Upper lobe of left lung (tissue), 6 donors: ENCODE measurements around the gene HMX1. TPM values are rescaled to one million over a fixed set of nuclear protein-coding genes. Genes with fewer than 3 reads are reported as not detected.

Source experiments
- ATAC-seq, 2 donors: fragments of 200-7000 bp; cut with Tn5 transposase; one replicate each; pipeline ENCODE4 v1.9.1; 2022; ENCODE audit warnings: mild to moderate bottlenecking in 2 of 2, moderate library complexity in 2 of 2; ENCODE audit not compliant: low FRiP score in 2 of 2
- DNase-seq, 2 donors: peaks; one replicate each; pipeline ENCODE4 v3.0.0-alpha.2; 2019 to 2020
- H3K27ac ChIP-seq, 4 donors: fragments of 200-600 bp; sonication (generic); one replicate each; pipeline ENCODE4 v1.5.1; 2016 to 2019
- H3K27me3 ChIP-seq, 4 donors: fragments of 200-600 bp; sonication (generic); one replicate each; pipeline ENCODE4 v1.5.1; 2017 to 2019
- H3K36me3 ChIP-seq, 4 donors: fragments of 200-600 bp; sonication (generic); one replicate each; pipeline ENCODE4 v1.5.1; 2016 to 2019
- H3K4me1 ChIP-seq, 4 donors: fragments of 200-600 bp; sonication (generic); one replicate each; pipeline ENCODE4 v1.5.1; 2018 to 2019
- H3K4me3 ChIP-seq, 4 donors: fragments of 200-600 bp; sonication (generic); one replicate each; pipeline ENCODE4 v1.5.1; 2017 to 2019; ENCODE audit warnings: mild to moderate bottlenecking in 2 of 4, moderate library complexity in 1 of 4
- H3K9me3 ChIP-seq, 4 donors: fragments of 200-600 bp; sonication (generic); one replicate each; pipeline ENCODE4 v1.5.1; 2018 to 2019
- CTCF ChIP-seq, 6 experiments: fragments of 450-650 bp in 4 of 6; fragments of 200-600 bp in 2 of 6; sonication (generic) in 2 of 6; IDR thresholded peaks; one replicate each; pipeline ENCODE4 v1.5.1; 2016 to 2019; ENCODE audit warnings: antibody characterized with exemption in 6 of 6
- EP300 ChIP-seq, 4 donors: sonication (generic); formaldehyde crosslinking; IDR thresholded peaks; one replicate each; pipeline ENCODE4 v1.5.1; 2017; ENCODE audit warnings: antibody characterized with exemption in 4 of 4, control low read depth in 2 of 4
- POLR2A ChIP-seq, 4 donors: fragments of 450-650 bp; IDR thresholded peaks; one replicate each; pipeline ENCODE4 v1.5.1; 2016 to 2017; ENCODE audit warnings: antibody characterized with exemption in 4 of 4, mild to moderate bottlenecking in 2 of 4
- POLR2AphosphoS5 ChIP-seq, 2 donors: sonication (generic); formaldehyde crosslinking; IDR thresholded peaks; one replicate each; pipeline ENCODE4 v1.5.1; 2017; ENCODE audit warnings: antibody characterized with exemption in 2 of 2
- WGBS, 2 donors: methylation state at CpG; one replicate each; pipeline ENCODE4 v1.1.5; 2017 to 2018; 5-methylcytosine and 5-hydroxymethylcytosine counted together
- total RNA-seq, 6 donors: library from RNA; depleted of rRNA in 4 of 6; stranded (reverse); fragments of >200 nt in 4 of 6; gene quantifications; one replicate each; pipeline versions ENCODE4 v1.1.0 to v1.2.1, GENCODE V29; 2016 to 2021
- donor health status: DM: no; HTN: no; CAD: no; lungs with moderate emphysema.
- donor health status: DM: no; HTN: yes; CAD: no; lungs with severe emphysema.

The HMX1 gene
- total RNA-seq, 6 donors from 2014 or later: not detected

GRCh38 chr4:8893624-8894423, 22.2 kb upstream of the HMX1 start:
- no peaks in the 10 kb centered on the region for H3K9me3 ChIP-seq
- H3K27ac ChIP-seq: no peak overlapping the region
- TF ChIP-seq POLR2AphosphoS5 (IDR thresholded peaks at IDR 0.05) (no peak), EP300 (IDR thresholded peaks at IDR 0.05) (no peak), CTCF (IDR thresholded peaks at IDR 0.05) (no peak), POLR2A (IDR thresholded peaks at IDR 0.05) (no peak)
- H3K36me3 ChIP-seq: no peaks in the 10 kb centered on the region
- 3 to 20% methylated on average over 1 to 55 of the region's 68 CpGs for WGBS, 2 donors
- peaks cover 0 to 30% (median 0%) of the 10 kb centered on the region in 4 donors for H3K4me1 ChIP-seq
- DNase-seq: no peak
- H3K4me3 ChIP-seq: no peak overlapping the region
- peak in 1 of 2 donors; percentile 1 for ATAC-seq
- H3K27me3 ChIP-seq: peaks cover 0 to 45% (median 23%) of the 10 kb centered on the region in 4 donors

GRCh38 chr4:8893227-8893623, 21.6 kb upstream of the HMX1 start:
- H3K4me1 ChIP-seq: peaks cover 0 to 30% (median 0%) of the 10 kb centered on the region in 4 donors
- DNase-seq: no peak
- no peaks in the 10 kb centered on the region for H3K9me3 ChIP-seq
- TF ChIP-seq EP300 (IDR thresholded peaks at IDR 0.05) (no peak), CTCF (IDR thresholded peaks at IDR 0.05) (no peak), POLR2A (IDR thresholded peaks at IDR 0.05) (no peak), POLR2AphosphoS5 (IDR thresholded peaks at IDR 0.05) (no peak)
- no peaks in the 10 kb centered on the region for H3K36me3 ChIP-seq
- ATAC-seq: no peak
- 3% methylated on average over 36 of the region's 41 CpGs; no CpG with 5 or more reads in 1 of the 2 donors for WGBS, 2 donors
- H3K4me3 ChIP-seq: no peak overlapping the region
- H3K27me3 ChIP-seq: peaks cover 0 to 50% (median 23%) of the 10 kb centered on the region in 4 donors
- H3K27ac ChIP-seq: no peak overlapping the region

- Histone ChIP-seq H3K4me1 (peaks cover 0 to 30% (median 0%) of the 10 kb centered on the region in 4 donors), H3K9me3 (no peaks in the 10 kb centered on the region), H3K27ac (no peak overlapping the region), H3K27me3 (peaks cover 0 to 55% (median 23%) of the 10 kb centered on the region in 4 donors), H3K36me3 (no peaks in the 10 kb centered on the region), H3K4me3 (no peak overlapping the region)
- ATAC-seq (peak in 1 of 2 donors; percentile 46), DNase-seq (no peak)
- no peak for TF ChIP-seq EP300 (IDR thresholded peaks at IDR 0.05)
- TF ChIP-seq CTCF (IDR thresholded peaks at IDR 0.05): no peak
- TF ChIP-seq POLR2AphosphoS5 (IDR thresholded peaks at IDR 0.05): no peak
- TF ChIP-seq POLR2A (IDR thresholded peaks at IDR 0.05): no peak
- 0 to 1% methylated on average over 2 to 46 of the region's 73 CpGs for WGBS, 2 donors
These were observed 21.1 kb upstream of the HMX1 start for GRCh38 chr4:8892556-8893226.

- Histone ChIP-seq H3K4me1 (peaks cover 0 to 30% (median 0%) of the 10 kb centered on the region in 4 donors), H3K4me3 (no peak overlapping the region), H3K27me3 (peaks cover 0 to 57% (median 23%) of the 10 kb centered on the region in 4 donors), H3K27ac (no peak overlapping the region), H3K9me3 (peaks cover 0 to 3% (median 0%) of the 10 kb centered on the region in 4 donors), H3K36me3 (no peaks in the 10 kb centered on the region)
- DNase-seq: no peak
- whole genome bisulfite sequencing, 2 donors: 4% methylated on average over 27 to 61 of the region's 72 CpGs
- ATAC-seq: peak in 1 of 2 donors; percentile 64
- TF ChIP-seq POLR2A (IDR thresholded peaks at IDR 0.05) (no peak), POLR2AphosphoS5 (IDR thresholded peaks at IDR 0.05) (no peak), EP300 (IDR thresholded peaks at IDR 0.05) (no peak), CTCF (IDR thresholded peaks at IDR 0.05) (no peak)
These were observed 20.3 kb upstream of the HMX1 start for GRCh38 chr4:8891646-8892555.
